ENCODE data around the gene PUDP. TPM values are rescaled to one million over a fixed set of nuclear protein-coding genes. Genes with fewer than 3 reads are reported as not detected.
A peak's percentile ranks its signal among the peaks of the same experiment; 100 is the strongest.

The PUDP gene
- 13.3 and 16.3 TPM in 2 replicates for total RNA-seq

DNA sequence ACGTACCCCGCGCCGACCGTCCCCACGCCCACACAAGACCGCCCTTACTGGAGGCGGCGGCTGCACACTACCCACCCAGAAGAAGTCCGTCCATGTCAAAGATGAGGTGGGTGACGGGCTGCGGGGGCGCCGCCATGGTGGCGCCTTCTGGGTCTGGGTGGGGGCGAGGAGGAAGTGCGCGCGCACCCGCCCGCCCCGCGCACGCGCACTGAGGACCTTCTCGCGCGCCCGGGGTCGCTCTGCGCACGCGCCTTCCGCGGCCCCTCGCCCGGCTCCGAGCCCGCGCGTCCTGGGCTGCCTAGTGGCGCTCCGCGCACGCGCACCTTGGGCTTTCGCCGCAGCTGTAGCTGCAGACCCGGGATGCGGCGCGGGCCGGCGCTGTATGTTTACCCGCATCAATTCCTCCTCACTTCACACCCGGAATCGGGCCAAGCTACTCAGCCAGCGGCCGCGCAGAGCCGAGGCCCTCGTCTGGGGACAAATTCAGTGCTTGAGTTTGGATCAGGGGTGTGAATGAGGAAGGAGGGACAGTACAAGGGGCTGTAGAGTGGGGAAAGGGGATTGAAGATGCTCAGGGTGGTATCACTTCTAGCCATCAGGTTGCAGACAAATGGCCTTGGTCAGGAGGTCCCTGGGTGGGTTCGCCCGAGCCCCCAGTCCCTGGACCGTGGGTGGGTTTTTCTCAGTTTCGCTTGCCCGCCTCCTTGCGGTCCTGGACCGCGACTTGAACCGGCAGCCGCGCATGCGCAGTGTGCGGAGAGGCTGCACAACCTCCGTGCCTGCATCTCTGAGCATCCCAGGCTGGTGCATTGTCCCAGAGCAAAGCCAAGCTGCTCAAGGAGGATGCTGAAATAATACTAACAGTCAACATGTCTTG, at the start of gene PUDP:
Gene PUDP (minus strand): TSS at position 176 of the 877 bp plus-strand sequence. CDS start 40 bp downstream, at position 136.
- peak within 1 kb of the TSS; percentile 89 for H3K4me3 ChIP-seq (ENCODE audit: low read depth, low read length)
- DNase-seq (ENCODE audit: low read depth) = no peak
- TF ChIP-seq CTCF (conservative IDR thresholded peaks at IDR 0.05; ENCODE audit: low read depth, low read length) = peak; percentile 2

- no peak for DNase-seq (ENCODE audit: low read depth)
- no peak for TF ChIP-seq CTCF (conservative IDR thresholded peaks at IDR 0.05; ENCODE audit: low read depth, low read length)
- no peak overlapping the region for H3K4me3 ChIP-seq (ENCODE audit: low read depth, low read length)
Observed at GRCh38 chrX:7194606-7195005, 46.7 kb upstream of the PUDP start.

GRCh38 chrX:7192871-7193270, 44.9 kb upstream of the PUDP start:
- DNase-seq (ENCODE audit: low read depth) = no peak
- TF ChIP-seq CTCF (conservative IDR thresholded peaks at IDR 0.05; ENCODE audit: low read depth, low read length) = no peak
- H3K4me3 ChIP-seq (ENCODE audit: low read depth, low read length) = no peak overlapping the region

GRCh38 chrX:7191681-7192110, 43.7 kb upstream of the PUDP start:
- peak; percentile 32 for TF ChIP-seq CTCF (conservative IDR thresholded peaks at IDR 0.05; ENCODE audit: low read depth, low read length)
- no peak for DNase-seq (ENCODE audit: low read depth)
- H3K4me3 ChIP-seq (ENCODE audit: low read depth, low read length) = no peak overlapping the region

DNA sequence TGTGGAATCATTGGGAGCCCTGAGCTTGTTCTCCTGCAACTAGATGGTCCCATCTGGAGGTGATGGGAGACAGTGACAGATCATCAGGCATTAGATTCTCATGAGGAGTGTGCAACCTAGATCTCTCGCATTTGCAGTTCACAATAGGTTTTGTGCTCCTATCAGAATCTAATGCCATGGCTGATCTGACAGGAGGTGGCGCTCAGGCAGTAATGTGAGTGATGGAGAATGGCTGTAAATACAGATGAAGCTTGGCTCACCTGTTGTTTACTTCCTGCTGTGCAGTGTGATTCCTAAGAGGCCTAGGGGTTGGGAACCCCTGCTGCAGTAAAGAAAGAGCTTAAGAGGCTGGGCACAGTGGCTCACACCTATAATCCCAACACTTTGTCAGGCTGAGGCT, 42.2 kb upstream of the PUDP start:
- TF ChIP-seq CTCF (conservative IDR thresholded peaks at IDR 0.05; ENCODE audit: low read depth, low read length) = no peak
- no peak overlapping the region for H3K4me3 ChIP-seq (ENCODE audit: low read depth, low read length)
- no peak for DNase-seq (ENCODE audit: low read depth)

DNA sequence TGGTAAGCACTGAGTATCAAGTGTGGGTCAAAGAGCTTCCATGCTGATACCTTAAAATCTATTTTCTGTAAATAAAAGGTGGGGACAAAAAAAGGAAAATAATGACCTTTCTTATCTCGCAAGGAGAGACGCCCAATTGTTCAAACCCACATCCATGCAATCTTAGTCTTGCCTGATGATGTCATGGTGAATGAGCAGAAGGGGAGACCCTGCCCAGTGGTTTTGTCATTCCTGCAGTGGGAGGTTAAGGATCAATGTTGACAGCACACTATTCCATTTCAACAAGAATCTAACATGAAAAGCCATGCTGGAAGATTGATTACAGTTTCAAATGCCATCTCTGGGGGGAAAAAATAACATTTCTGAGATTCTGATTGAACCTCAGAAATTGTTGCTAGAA, 40.7 kb upstream of the PUDP start:
- no peak for DNase-seq (ENCODE audit: low read depth)

More for the DNA sequence above, 40.7 kb upstream of the PUDP start:
- no peak for TF ChIP-seq CTCF (conservative IDR thresholded peaks at IDR 0.05; ENCODE audit: low read depth, low read length)
- no peak overlapping the region for H3K4me3 ChIP-seq (ENCODE audit: low read depth, low read length)

All from epithelial cell of proximal tubule (primary cell).